Ascending aorta (tissue), 2 donors: Measurements from ENCODE around the gene BANF2. TPM values are rescaled to one million over a fixed set of nuclear protein-coding genes. Genes with fewer than 3 reads are reported as not detected.

Experiments
- DNase-seq, 2 donors: peaks; one replicate each; pipeline ENCODE4 v3.0.0-alpha.2; 2019; ENCODE audit warnings: low spot score in 2 of 2
- H3K27ac ChIP-seq, 2 donors: fragments of 200-600 bp; sonication (generic); one replicate each; pipeline ENCODE4 v1.5.1; 2016 to 2017; ENCODE audit warnings: mild to moderate bottlenecking in 1 of 2
- H3K27me3 ChIP-seq: fragments of 200-600 bp; sonication (generic); one replicate; pipeline ENCODE4 v1.5.1; 2017
- H3K36me3 ChIP-seq, 2 donors: fragments of 200-600 bp; sonication (generic); one replicate each; pipeline ENCODE4 v1.5.1; 2016
- H3K4me1 ChIP-seq, 2 donors: fragments of 200-600 bp; sonication (generic); one replicate each; pipeline ENCODE4 v1.5.1; 2016 to 2017; ENCODE audit warnings: mild to moderate bottlenecking in 1 of 2
- H3K4me3 ChIP-seq, 2 donors: fragments of 200-600 bp; sonication (generic); one replicate each; pipeline ENCODE4 v1.5.1; 2016 to 2017; ENCODE audit warnings: mild to moderate bottlenecking in 1 of 2
- H3K9me3 ChIP-seq, 2 donors: fragments of 200-600 bp; sonication (generic); one replicate each; pipeline ENCODE4 v1.5.1; 2016
- intact Hi-C: fragments of 100-400 bp; cut with DNase I; formaldehyde crosslinking; loops from one replicate; pipeline ENCODE4 v1.15.1; 2023
- total RNA-seq: library from RNA; depleted of rRNA; stranded (reverse); fragments of >200 nt; gene quantifications from one replicate; pipeline ENCODE4 v1.1.0, GENCODE V29; 2016
- TF ChIP-seq, protein P1 (sequence below), 3 experiments: fragments of 200-600 bp in 2 of 3; fragments of 450-650 bp in 1 of 3; sonication (generic) in 2 of 3; IDR thresholded peaks; one replicate each; pipeline ENCODE4 v1.5.1; 2016 to 2019; ENCODE audit warnings: antibody characterized with exemption in 3 of 3, mild to moderate bottlenecking in 1 of 3, moderate library complexity in 1 of 3

BANF2 gene
- total RNA-seq, 1 donor from 2014 or later = not detected

DNA sequence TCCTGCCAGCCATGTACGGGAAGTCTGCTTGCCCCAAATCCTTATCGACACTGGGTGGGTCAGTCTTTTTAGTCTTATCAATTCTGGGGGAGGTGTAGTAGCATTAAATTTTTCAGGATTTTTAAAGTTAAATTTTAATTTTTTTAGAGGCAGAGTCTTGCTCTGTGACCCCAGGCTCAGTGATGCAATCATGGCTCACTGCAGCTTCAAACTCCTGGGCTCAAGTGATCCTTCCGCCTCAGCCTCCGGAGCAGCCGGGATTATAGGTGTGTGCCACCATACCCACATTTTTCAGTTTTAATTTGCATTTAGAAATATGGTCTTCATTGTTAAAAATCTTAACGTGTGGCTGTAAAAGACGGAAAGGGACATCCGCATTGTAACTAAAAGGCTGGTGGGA, 51.9 kb downstream of the BANF2 start:
- H3K36me3 ChIP-seq = no peaks in the 10 kb centered on the region
- no peaks in the 10 kb centered on the region for H3K9me3 ChIP-seq
- DNase-seq = no peak
- intact Hi-C loops = no loop called here
- no peak overlapping the region for H3K27ac ChIP-seq
- no peaks in the 10 kb centered on the region for H3K27me3 ChIP-seq
- no peak overlapping the region for H3K4me3 ChIP-seq
- TF ChIP-seq, protein P1, sequence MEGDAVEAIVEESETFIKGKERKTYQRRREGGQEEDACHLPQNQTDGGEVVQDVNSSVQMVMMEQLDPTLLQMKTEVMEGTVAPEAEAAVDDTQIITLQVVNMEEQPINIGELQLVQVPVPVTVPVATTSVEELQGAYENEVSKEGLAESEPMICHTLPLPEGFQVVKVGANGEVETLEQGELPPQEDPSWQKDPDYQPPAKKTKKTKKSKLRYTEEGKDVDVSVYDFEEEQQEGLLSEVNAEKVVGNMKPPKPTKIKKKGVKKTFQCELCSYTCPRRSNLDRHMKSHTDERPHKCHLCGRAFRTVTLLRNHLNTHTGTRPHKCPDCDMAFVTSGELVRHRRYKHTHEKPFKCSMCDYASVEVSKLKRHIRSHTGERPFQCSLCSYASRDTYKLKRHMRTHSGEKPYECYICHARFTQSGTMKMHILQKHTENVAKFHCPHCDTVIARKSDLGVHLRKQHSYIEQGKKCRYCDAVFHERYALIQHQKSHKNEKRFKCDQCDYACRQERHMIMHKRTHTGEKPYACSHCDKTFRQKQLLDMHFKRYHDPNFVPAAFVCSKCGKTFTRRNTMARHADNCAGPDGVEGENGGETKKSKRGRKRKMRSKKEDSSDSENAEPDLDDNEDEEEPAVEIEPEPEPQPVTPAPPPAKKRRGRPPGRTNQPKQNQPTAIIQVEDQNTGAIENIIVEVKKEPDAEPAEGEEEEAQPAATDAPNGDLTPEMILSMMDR (IDR thresholded peaks at IDR 0.05) = no peak
- H3K4me1 ChIP-seq = no peaks in the 10 kb centered on the region

DNA sequence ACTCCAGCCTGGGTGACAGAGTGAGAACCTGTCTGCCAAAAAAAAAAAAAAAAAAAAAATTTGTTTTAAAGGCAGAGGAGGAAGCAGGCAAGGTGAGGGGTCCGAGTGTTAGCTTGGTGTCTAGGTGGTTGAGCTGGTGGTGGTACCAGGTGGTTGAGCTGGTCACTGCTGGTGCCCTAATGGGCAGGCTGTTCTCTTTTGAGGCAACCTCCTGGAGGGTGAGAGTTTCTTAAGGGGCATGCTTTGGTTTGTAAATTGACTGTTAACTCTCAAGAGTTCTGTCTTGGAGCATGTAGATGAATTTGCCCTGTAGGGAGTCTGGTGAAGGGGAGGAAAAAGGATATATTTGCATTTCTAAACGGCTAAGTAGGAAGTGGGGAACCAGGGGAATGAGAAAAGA, 52.7 kb downstream of the BANF2 start:
- Histone ChIP-seq H3K4me1 (no peaks in the 10 kb centered on the region), H3K27me3 (no peaks in the 10 kb centered on the region)

DNA sequence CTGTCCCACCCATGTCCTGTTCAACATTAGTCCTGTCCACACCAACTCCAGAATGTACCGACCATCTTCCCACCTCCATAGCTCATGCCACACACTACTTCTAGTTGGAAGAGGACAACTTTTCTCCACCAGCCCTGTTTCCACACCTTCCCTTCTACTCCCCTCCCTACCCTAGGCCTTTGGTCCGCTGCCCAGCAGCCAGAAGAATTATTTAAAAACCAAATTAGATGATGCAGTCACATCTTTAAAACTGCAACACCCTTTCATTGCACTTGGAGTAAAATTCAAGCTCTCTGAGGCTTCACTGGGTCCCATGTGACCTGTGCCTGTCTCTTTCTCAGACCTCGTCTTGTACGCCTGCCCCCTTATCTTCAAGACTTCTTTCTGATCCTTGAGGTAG, 53.8 kb downstream of the BANF2 start:
- Histone ChIP-seq H3K9me3 (peaks cover 5 to 8% of the 10 kb centered on the region in 2 donors), H3K4me1 (no peaks in the 10 kb centered on the region), H3K4me3 (no peak overlapping the region), H3K36me3 (no peaks in the 10 kb centered on the region), H3K27ac (no peak overlapping the region), H3K27me3 (no peaks in the 10 kb centered on the region)
- TF ChIP-seq, protein P1 (IDR thresholded peaks at IDR 0.05) = no peak
- intact Hi-C loops = no loop called here
- DNase-seq = no peak

More for the DNA sequence above, 52.7 kb downstream of the BANF2 start:
- no peaks in the 10 kb centered on the region for H3K36me3 ChIP-seq
- no peak for DNase-seq
- no peak overlapping the region for H3K27ac ChIP-seq
- H3K4me3 ChIP-seq = no peak overlapping the region
- TF ChIP-seq, protein P1 (IDR thresholded peaks at IDR 0.05) = no peak
- H3K9me3 ChIP-seq = no peaks in the 10 kb centered on the region
- intact Hi-C loops = no loop called here

DNA sequence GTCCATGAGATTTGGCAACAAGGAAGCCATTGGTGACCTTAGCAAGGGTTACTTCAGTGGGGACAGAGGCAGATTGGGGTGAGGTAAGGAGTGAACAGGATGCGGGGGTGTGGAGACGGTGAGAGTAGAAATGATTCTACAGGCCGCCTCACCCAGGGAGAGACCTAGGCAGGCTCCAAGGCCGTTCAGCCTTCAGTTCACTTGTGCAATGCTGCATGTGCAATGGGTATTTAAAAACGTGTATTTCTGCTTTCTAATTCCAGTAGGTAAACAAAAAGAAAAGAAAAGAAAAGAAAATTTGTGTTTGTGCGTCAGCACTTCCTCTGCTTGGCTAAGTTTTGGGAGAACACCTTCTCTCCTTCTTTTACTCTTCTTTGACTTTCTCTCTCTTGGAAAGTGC, 56.8 kb downstream of the BANF2 start:
- TF ChIP-seq, protein P1 (IDR thresholded peaks at IDR 0.05) = no peak
- intact Hi-C loops = no loop called here
- H3K27ac ChIP-seq = no peak overlapping the region
- H3K36me3 ChIP-seq = no peaks in the 10 kb centered on the region
- H3K4me1 ChIP-seq = no peaks in the 10 kb centered on the region
- DNase-seq = no peak
- H3K9me3 ChIP-seq = peaks cover 12 to 13% of the 10 kb centered on the region in 2 donors
- H3K4me3 ChIP-seq = no peak overlapping the region
- no peaks in the 10 kb centered on the region for H3K27me3 ChIP-seq

DNA sequence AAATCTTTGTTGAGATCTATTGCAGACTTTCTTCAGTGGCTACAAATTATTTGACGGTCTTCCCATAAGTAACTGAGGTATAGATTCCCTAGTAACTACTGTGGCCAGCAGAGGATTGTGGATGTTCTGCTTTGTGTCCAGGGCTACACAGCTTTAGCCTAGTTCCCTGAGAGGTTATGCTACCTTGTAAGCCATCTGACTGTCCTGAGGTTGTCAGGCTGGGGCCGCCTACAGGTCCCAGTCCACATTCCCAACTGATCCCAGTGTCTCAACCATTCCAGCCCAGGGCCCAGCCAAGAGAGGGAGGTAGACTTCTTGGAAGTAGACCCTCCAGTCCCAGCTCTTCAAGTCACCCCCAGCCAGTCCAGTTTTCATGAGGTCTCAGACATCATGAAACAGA, 57.7 kb downstream of the BANF2 start:
- Histone ChIP-seq H3K27me3 (no peaks in the 10 kb centered on the region), H3K4me1 (no peaks in the 10 kb centered on the region), H3K36me3 (no peaks in the 10 kb centered on the region), H3K4me3 (no peak overlapping the region), H3K9me3 (peaks cover 12 to 13% of the 10 kb centered on the region in 2 donors), H3K27ac (no peak overlapping the region)
- intact Hi-C loops = no loop called here
- TF ChIP-seq, protein P1 (IDR thresholded peaks at IDR 0.05) = no peak
- no peak for DNase-seq

DNA sequence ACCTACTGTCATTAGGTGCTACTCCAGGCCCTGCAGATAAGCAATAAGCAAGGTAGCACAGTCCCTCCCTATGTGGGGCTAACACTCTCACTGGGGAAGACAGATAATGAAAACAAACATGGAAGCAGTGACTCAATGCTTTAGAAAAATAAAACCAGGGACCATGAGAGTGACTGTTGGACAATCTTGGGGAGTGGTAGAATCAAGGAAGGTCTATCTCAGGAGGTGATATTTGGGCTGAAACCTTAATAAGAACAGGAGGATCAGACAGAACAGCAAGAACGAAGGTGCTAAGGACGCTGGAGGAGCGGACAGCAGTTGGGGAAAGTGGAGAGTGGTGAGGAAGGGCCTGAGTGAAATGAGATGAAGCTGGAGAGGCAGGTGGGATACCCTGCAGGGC, 58.2 kb downstream of the BANF2 start:
- no peaks in the 10 kb centered on the region for H3K27me3 ChIP-seq

More for the DNA sequence above, 58.2 kb downstream of the BANF2 start:
- no peaks in the 10 kb centered on the region for H3K4me1 ChIP-seq
- H3K9me3 ChIP-seq = peaks cover 12 to 13% of the 10 kb centered on the region in 2 donors
- H3K27ac ChIP-seq = no peak overlapping the region
- no peak for DNase-seq
- no peak overlapping the region for H3K4me3 ChIP-seq
- no peaks in the 10 kb centered on the region for H3K36me3 ChIP-seq
- TF ChIP-seq, protein P1 (IDR thresholded peaks at IDR 0.05) = no peak
- intact Hi-C loops = no loop called here
